Transverse colon (tissue), 4 donors: ENCODE measurements around the gene TBX18. TPM values are rescaled to one million over a fixed set of nuclear protein-coding genes. Genes with fewer than 3 reads are reported as not detected.

Experiments used
- DNase-seq: peaks from one replicate; pipeline ENCODE4 v3.0.0-alpha.2; 2019
- H3K27ac ChIP-seq, 4 donors: fragments of 200-600 bp; sonication (generic); 2 replicates each; pipeline ENCODE4 v1.5.1; 2016 to 2018; ENCODE audit warnings: inconsistent platforms in 4 of 4
- H3K27me3 ChIP-seq: fragments of 200-600 bp; sonication (generic); 2 replicates; pipeline ENCODE4 v1.5.1; 2017; ENCODE audit warnings: inconsistent platforms
- H3K36me3 ChIP-seq, 4 donors: fragments of 200-600 bp; sonication (generic); 2 replicates each; pipeline ENCODE4 v1.5.1; 2017 to 2019; ENCODE audit warnings: inconsistent platforms in 4 of 4
- H3K4me1 ChIP-seq, 4 donors: fragments of 200-600 bp; sonication (generic); 2 replicates each; pipeline ENCODE4 v1.5.1; 2017 to 2020; ENCODE audit warnings: inconsistent platforms in 4 of 4
- H3K4me3 ChIP-seq, 4 donors: fragments of 200-600 bp; sonication (generic); 1 replicate in 1 of 4; 2 replicates in 3 of 4; pipeline versions ENCODE4 v1.5.1 to v1.6.1; 2017 to 2019; ENCODE audit warnings: inconsistent platforms in 4 of 4
- H3K9me3 ChIP-seq, 2 donors: fragments of 200-600 bp; sonication (generic); 2 replicates each; pipeline ENCODE4 v1.5.1; 2017 to 2019; ENCODE audit warnings: inconsistent platforms in 2 of 2
- CTCF ChIP-seq, 5 experiments: fragments of 200-600 bp in 3 of 5; fragments of 450-650 bp in 2 of 5; sonication (generic) in 3 of 5; IDR thresholded peaks; 1 replicate in 2 of 5; 2 replicates in 3 of 5; pipeline ENCODE4 v1.5.1; 2016 to 2017; ENCODE audit warnings: antibody characterized with exemption in 5 of 5, inconsistent platforms in 3 of 5, mild to moderate bottlenecking in 2 of 5, moderate library complexity in 1 of 5
- EP300 ChIP-seq: sonication (generic); formaldehyde crosslinking; IDR thresholded peaks from one replicate; pipeline ENCODE4 v1.6.1; 2017; ENCODE audit warnings: antibody characterized with exemption, low read depth
- POLR2A ChIP-seq: fragments of 450-650 bp; IDR thresholded peaks from one replicate; pipeline ENCODE4 v1.6.1; 2016; ENCODE audit warnings: antibody characterized with exemption, mild to moderate bottlenecking, moderate library complexity
- POLR2AphosphoS5 ChIP-seq, 3 donors: sonication (generic); formaldehyde crosslinking; IDR thresholded peaks; one replicate each; pipeline ENCODE4 v1.6.1; 2016; ENCODE audit warnings: antibody characterized with exemption in 3 of 3
- WGBS, 2 donors: methylation state at CpG; one replicate each; pipeline ENCODE4 v1.1.5; 2018; ENCODE audit warnings: low coverage in 1 of 2; 5-methylcytosine and 5-hydroxymethylcytosine counted together
- in situ Hi-C, 4 donors: fragments of 200-750 bp; cut with MboI; loops; one replicate each; pipeline versions ENCODE4 v1.15.0 to v1.15.1; 2017; ENCODE audit warnings: low sequenced_read_pairs in 3 of 4, low pct_ligation_motif_present in 1 of 4, low pct_unique_long_range_greater_than_20kb in 1 of 4
- intact Hi-C: fragments of 100-400 bp; cut with DNase I; formaldehyde crosslinking; loops from one replicate; pipeline ENCODE4 v1.15.1; 2023; ENCODE audit warnings: low total_unique reads
- total RNA-seq, 4 donors: library from RNA; depleted of rRNA; stranded (reverse); fragments of >200 nt; gene quantifications; one replicate each; pipeline ENCODE4 v1.1.0, GENCODE V29; 2016

Gene TBX18
- total RNA-seq, 4 donors from 2014 or later = 0.14 to 3.2 (median 1.9) TPM

- Histone ChIP-seq H3K9me3 (no peaks in the 10 kb centered on the region), H3K36me3 (no peaks in the 10 kb centered on the region), H3K27me3 (peaks cover 84% of the 10 kb centered on the region), H3K4me1 (peaks cover 12 to 20% (median 18%) of the 10 kb centered on the region in 4 donors), H3K4me3 (no peak overlapping the region), H3K27ac (no peak overlapping the region)
- no peak for TF ChIP-seq POLR2A
- no peak for TF ChIP-seq POLR2AphosphoS5 (IDR thresholded peaks at IDR 0.05)
- 68 to 71% methylated on average over 3 of the region's 3 CpGs for WGBS, 2 donors
- intact Hi-C loops (no loop called here), in situ Hi-C loops (no loop called here)
- DNase-seq = no peak
These were observed 12.0 kb upstream of the TBX18 start for GRCh38 chr6:84776392-84776791.

- H3K4me1 ChIP-seq = peaks cover 12 to 20% (median 18%) of the 10 kb centered on the region in 4 donors
- H3K27ac ChIP-seq = no peak overlapping the region
- H3K9me3 ChIP-seq = no peaks in the 10 kb centered on the region
- no peak for DNase-seq
- intact Hi-C loops = no loop called here
- H3K27me3 ChIP-seq = peaks cover 87% of the 10 kb centered on the region
- in situ Hi-C loops = no loop called here
- H3K4me3 ChIP-seq = no peak overlapping the region
- TF ChIP-seq POLR2AphosphoS5 (IDR thresholded peaks at IDR 0.05) (no peak), EP300 (no peak), CTCF (IDR thresholded peaks at IDR 0.05) (no peak)
- no peaks in the 10 kb centered on the region for H3K36me3 ChIP-seq
- 59 to 67% methylated on average over 3 of the region's 3 CpGs for WGBS, 2 donors
These were observed 11.4 kb upstream of the TBX18 start for GRCh38 chr6:84775751-84776150.

- H3K9me3 ChIP-seq = no peaks in the 10 kb centered on the region
- H3K27me3 ChIP-seq = peaks cover 94% of the 10 kb centered on the region
- peaks cover 12 to 20% (median 18%) of the 10 kb centered on the region in 4 donors for H3K4me1 ChIP-seq
- peak overlapping the region in 2 of 4 donors; percentile 31 to 44 for H3K4me3 ChIP-seq
- in situ Hi-C loops (no loop called here), intact Hi-C loops (no loop called here)
- WGBS, 2 donors = 25% methylated on average over 11 of the region's 14 CpGs; no CpG with 5 or more reads in 1 of the 2 donors
- no peaks in the 10 kb centered on the region for H3K36me3 ChIP-seq
- H3K27ac ChIP-seq = no peak overlapping the region
- DNase-seq = no peak
- no peak for TF ChIP-seq EP300
- no peak for TF ChIP-seq POLR2AphosphoS5 (IDR thresholded peaks at IDR 0.05)
- no peak for TF ChIP-seq POLR2A
- TF ChIP-seq CTCF (IDR thresholded peaks at IDR 0.05) = no peak
These were observed 10.5 kb upstream of the TBX18 start for GRCh38 chr6:84774985-84775284.

GRCh38 chr6:84774157-84774984 is 10.0 kb upstream of the TBX18 start:
- intact Hi-C loops (no loop called here), in situ Hi-C loops (no loop called here)
- TF ChIP-seq POLR2AphosphoS5 (IDR thresholded peaks at IDR 0.05) (no peak), CTCF (IDR thresholded peaks at IDR 0.05) (peak in 4 of 5 experiments; percentile 36 to 51 (median 40)), EP300 (no peak)
- H3K9me3 ChIP-seq = no peaks in the 10 kb centered on the region
- H3K27ac ChIP-seq = no peak overlapping the region
- no peaks in the 10 kb centered on the region for H3K36me3 ChIP-seq
- no peak for DNase-seq
- peak overlapping the region in 3 of 4 donors; percentile 8 to 44 (median 31) for H3K4me3 ChIP-seq
- peaks cover 12 to 20% (median 18%) of the 10 kb centered on the region in 4 donors for H3K4me1 ChIP-seq
- H3K27me3 ChIP-seq = peaks cover 99% of the 10 kb centered on the region
- WGBS, 2 donors = 6% methylated on average over 52 of the region's 79 CpGs; no CpG with 5 or more reads in 1 of the 2 donors
